SK-N-SH treated with all-trans-retinoic acid at 6 μM for 48 hours (cell line): ENCODE data around the gene GARNL3.

ENCODE experiments used
- ARNTL ChIP-seq: fragments of 450-650 bp; formaldehyde crosslinking; IDR thresholded peaks from 2 replicates; pipeline ENCODE4 v1.5.0; 2020; ENCODE audit warnings: low read depth, mild to moderate bottlenecking, moderate library complexity, borderline replicate concordance
- CREB5 ChIP-seq: fragments of 250-450 bp; sonication (Bioruptor Pico); IDR thresholded peaks from 2 replicates; pipeline ENCODE4 v1.5.1; 2020; ENCODE audit warnings: low read depth, mild to moderate bottlenecking, moderate library complexity
- RARB ChIP-seq: fragments of 250-450 bp; sonication (Bioruptor Pico); IDR thresholded peaks from 2 replicates; pipeline ENCODE4 v1.8.0; 2021; ENCODE audit warnings: mild to moderate bottlenecking, moderate library complexity
- TSHZ2 ChIP-seq: fragments of 250-450 bp; sonication (Bioruptor Pico); IDR thresholded peaks from 2 replicates; pipeline ENCODE4 v1.5.0; 2020; ENCODE audit warnings: mild to moderate bottlenecking, moderate library complexity
- ZC3H10 ChIP-seq: fragments of 250-450 bp; sonication (Bioruptor Pico); IDR thresholded peaks from 2 replicates; pipeline ENCODE4 v1.5.1; 2021; ENCODE audit warnings: mild to moderate bottlenecking, moderate library complexity
- ZFP3 ChIP-seq: fragments of 250-450 bp; sonication (Bioruptor Pico); IDR thresholded peaks from 2 replicates; pipeline ENCODE4 v1.5.0; 2020; ENCODE audit warnings: mild to moderate bottlenecking, moderate library complexity
- ZFP30 ChIP-seq: fragments of 450-650 bp; formaldehyde crosslinking; IDR thresholded peaks from 2 replicates; pipeline ENCODE4 v1.5.0; 2022; ENCODE audit warnings: mild to moderate bottlenecking, moderate library complexity
- ZNF8 ChIP-seq: fragments of 450-650 bp; formaldehyde crosslinking; IDR thresholded peaks from 2 replicates; pipeline ENCODE4 v1.5.0; 2020; ENCODE audit warnings: mild to moderate bottlenecking, moderate library complexity

- no peak for TF ChIP-seq ZFP3
- TF ChIP-seq RARB (CRISPR knock-in tag): no peak
- TF ChIP-seq ZFP30 (CRISPR knock-in tag): no peak
- no peak for TF ChIP-seq CREB5
- no peak for TF ChIP-seq TSHZ2
- no peak for TF ChIP-seq ZNF8 (CRISPR knock-in tag)
- no peak for TF ChIP-seq ZC3H10
- no peak for TF ChIP-seq ARNTL (CRISPR knock-in tag)
Measured at GRCh38 chr9:127334725-127335124, 70.2 kb downstream of the GARNL3 start.
